Measurements from ENCODE around the gene USP48. TPM values are rescaled to one million over a fixed set of nuclear protein-coding genes. Genes with fewer than 3 reads are reported as not detected.

Gene USP48
- total and polyA plus RNA-seq, 2 of the 4 experiments (the other 2 are of a cell fraction) = 24.7 to 25.0 TPM

DNA sequence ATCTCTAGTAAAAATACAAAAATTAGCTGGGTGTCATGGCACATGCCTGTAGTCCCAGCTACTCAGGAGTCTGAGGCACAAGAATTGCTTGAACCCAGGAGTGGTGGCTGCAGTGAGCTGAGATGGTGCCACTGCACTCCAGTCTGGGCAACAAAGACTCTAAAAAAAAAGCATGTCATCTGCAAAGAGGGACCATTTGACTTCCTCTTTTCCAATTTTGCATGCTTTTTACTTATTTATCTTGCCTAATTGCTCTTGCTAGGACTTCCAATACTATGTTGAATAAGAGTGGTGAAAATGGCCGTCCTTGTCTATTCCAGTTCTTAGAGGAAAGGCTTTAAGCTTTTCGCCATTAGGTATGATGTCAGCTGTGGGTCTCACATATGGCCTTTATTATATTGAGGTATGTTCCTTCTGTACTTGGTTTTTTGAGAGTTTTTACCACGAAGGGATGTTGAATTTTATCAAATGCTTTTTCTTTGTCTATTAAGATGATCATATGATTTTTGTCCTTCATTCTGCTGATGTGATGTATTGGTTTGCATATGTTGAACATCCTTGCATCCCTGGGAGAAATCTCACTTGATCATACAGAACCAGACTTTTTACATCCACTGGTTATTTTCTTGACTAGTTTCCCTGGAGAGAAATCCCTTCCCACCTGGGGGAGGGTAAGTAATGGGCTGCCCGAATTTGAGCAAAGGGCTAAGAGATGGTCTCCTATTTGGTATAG lies 96.8 kb downstream of the USP48 start:
- no peak for TF ChIP-seq MAZ (IDR thresholded peaks at IDR 0.05; ENCODE audit: borderline replicate concordance, low read depth, low read length)
- no peak for TF ChIP-seq CHD1 (IDR thresholded peaks at IDR 0.05; ENCODE audit: low read depth, low read length)
- TF ChIP-seq BHLHE40 (IDR thresholded peaks at IDR 0.05; ENCODE audit: low read depth, low read length) = no peak
- TF ChIP-seq, protein P1, sequence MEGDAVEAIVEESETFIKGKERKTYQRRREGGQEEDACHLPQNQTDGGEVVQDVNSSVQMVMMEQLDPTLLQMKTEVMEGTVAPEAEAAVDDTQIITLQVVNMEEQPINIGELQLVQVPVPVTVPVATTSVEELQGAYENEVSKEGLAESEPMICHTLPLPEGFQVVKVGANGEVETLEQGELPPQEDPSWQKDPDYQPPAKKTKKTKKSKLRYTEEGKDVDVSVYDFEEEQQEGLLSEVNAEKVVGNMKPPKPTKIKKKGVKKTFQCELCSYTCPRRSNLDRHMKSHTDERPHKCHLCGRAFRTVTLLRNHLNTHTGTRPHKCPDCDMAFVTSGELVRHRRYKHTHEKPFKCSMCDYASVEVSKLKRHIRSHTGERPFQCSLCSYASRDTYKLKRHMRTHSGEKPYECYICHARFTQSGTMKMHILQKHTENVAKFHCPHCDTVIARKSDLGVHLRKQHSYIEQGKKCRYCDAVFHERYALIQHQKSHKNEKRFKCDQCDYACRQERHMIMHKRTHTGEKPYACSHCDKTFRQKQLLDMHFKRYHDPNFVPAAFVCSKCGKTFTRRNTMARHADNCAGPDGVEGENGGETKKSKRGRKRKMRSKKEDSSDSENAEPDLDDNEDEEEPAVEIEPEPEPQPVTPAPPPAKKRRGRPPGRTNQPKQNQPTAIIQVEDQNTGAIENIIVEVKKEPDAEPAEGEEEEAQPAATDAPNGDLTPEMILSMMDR (conservative IDR thresholded peaks at IDR 0.05; ENCODE audit: low read depth, low read length) = no peak
- TF ChIP-seq MAFK (IDR thresholded peaks at IDR 0.05; ENCODE audit: low read depth, low read length) = no peak
- TF ChIP-seq RCOR1 (IDR thresholded peaks at IDR 0.05; ENCODE audit: insufficient replicate concordance, low read length) = no peak
- H4K8ac ChIP-seq (ENCODE audit: low read depth in 2 of 2, low read length in 2 of 2) = no peak overlapping the region
- H2BK15ac ChIP-seq (ENCODE audit: low read depth, low read length) = no peak overlapping the region
- no peak overlapping the region for H3K4me2 ChIP-seq (ENCODE audit: low read depth, low read length)
- H3K18ac ChIP-seq (ENCODE audit: low read depth, low read length) = no peak overlapping the region
- no peak overlapping the region for H3K4me3 ChIP-seq (ENCODE audit: insufficient read depth, low read depth, low read length)
- H3K9me1 ChIP-seq (ENCODE audit: insufficient read depth, low read length) = peaks cover 6% of the 10 kb centered on the region; the same call in 1 of the 2 replicates
- POLR2A ChIA-PET (ENCODE audit: unreplicated experiment) = no interaction called here
- no peak overlapping the region for H3K23ac ChIP-seq (ENCODE audit: low read depth, low read length)
- H3K4me1 ChIP-seq (ENCODE audit: control insufficient read depth, insufficient read depth, low read length) = no peaks in the 10 kb centered on the region
- no peak overlapping the region for H3K9ac ChIP-seq (ENCODE audit: low read depth, low read length)
- H2BK120ac ChIP-seq (ENCODE audit: low read depth, low read length) = no peak overlapping the region
- 0 out of 2 replicates have a peak, but pooled peaks cover 3% of the 10 kb centered on the region for H3K9me3 ChIP-seq (ENCODE audit: control insufficient read depth, insufficient read depth, low read length)
- H3K27me3 ChIP-seq (ENCODE audit: control insufficient read depth, insufficient read depth, low read length) = no peaks in the 10 kb centered on the region
- in situ Hi-C loops (cut with MboI; ENCODE audit: low sequenced_read_pairs) (no loop called here), dilution Hi-C loops (cut with HindIII; ENCODE audit: low sequenced_read_pairs, unreplicated experiment) (no loop called here), intact Hi-C loops (cut with micrococcal nuclease) (no loop called here)
- H4K5ac ChIP-seq (ENCODE audit: low read depth, low read length) = no peak overlapping the region
- H2BK5ac ChIP-seq (ENCODE audit: low read depth, low read length, poor library complexity, severe bottlenecking) = no peak overlapping the region
- DNase-seq (no peak), ATAC-seq (ENCODE audit: low read depth) (no peak)
- no TSS peak for BruUV-seq (replicated peaks)
- no peak overlapping the region for H3K27ac ChIP-seq (ENCODE audit: insufficient read depth, low read length)
- peaks cover 2 to 16% of the 10 kb centered on the region in 2 experiments; a peak in 3 of 4 replicates for H3K79me1 ChIP-seq (ENCODE audit: low read depth in 1 of 2, low read length in 2 of 2)
- H2AFZ ChIP-seq (replicated peaks; ENCODE audit: low read length, poor library complexity) = no peak overlapping the region
- no peak overlapping the region for H3K56ac ChIP-seq (ENCODE audit: extremely low read depth, insufficient read depth, low read length)
- H2BK20ac ChIP-seq (ENCODE audit: low read depth, low read length) = no peak overlapping the region
- no peak overlapping the region for H2AK9ac ChIP-seq (replicated peaks; ENCODE audit: low read depth, low read length, poor library complexity)
- 100% methylated on average over 1 of the region's 4 CpGs; no CpG with 5 or more reads in 1 of the 2 experiments for WGBS, 2 experiments (ENCODE audit: extremely low coverage in 2 of 2, insufficient read length in 1 of 2)
- H2AK5ac ChIP-seq (ENCODE audit: low read depth, low read length) = no peak overlapping the region
- CTCF ChIA-PET = no interaction called here
- H4K91ac ChIP-seq (ENCODE audit: insufficient read depth, low read depth, low read length) = no peak overlapping the region
- no peaks in the 10 kb centered on the region for H4K20me1 ChIP-seq (ENCODE audit: insufficient read depth, low read length)
- peaks cover 40% of the 10 kb centered on the region for H3K36me3 ChIP-seq (ENCODE audit: control insufficient read depth, insufficient read depth, low read length)
- no peak overlapping the region for H3K4ac ChIP-seq (ENCODE audit: low read depth, low read length)
- H3K14ac ChIP-seq (replicated peaks; ENCODE audit: low read depth, low read length) = no peak overlapping the region

Data from IMR-90 (cell line).